Measurements from ENCODE around the gene LCP1.

LCP1 gene

DNA sequence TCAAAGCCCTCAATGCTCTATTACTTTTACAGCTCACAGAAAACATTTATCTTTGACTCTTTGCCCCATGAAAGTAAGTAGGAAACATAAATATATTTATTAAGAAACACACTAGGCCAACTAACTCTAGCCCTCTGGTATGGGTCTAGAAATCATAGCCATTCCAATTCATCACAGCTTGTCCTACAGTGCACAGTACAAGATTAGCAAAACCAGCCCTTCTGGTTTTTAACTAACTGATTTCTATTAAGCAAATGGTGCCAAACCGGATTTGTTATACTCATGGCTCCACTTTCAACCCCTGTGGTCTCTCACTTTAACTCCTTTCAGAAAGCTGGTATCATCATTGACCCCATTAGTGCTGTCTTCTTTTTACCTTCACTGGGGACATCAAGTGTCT is 24.2 kb upstream of the LCP1 start:
- no peaks in the 10 kb centered on the region for H3K9me3 ChIP-seq (ENCODE audit: severe bottlenecking)
- DNase-seq (ENCODE audit: low spot score) (no peak), ATAC-seq (ENCODE audit: low read depth) (no peak)
- H3K4me3 ChIP-seq (ENCODE audit: severe bottlenecking): no peak overlapping the region
- TF ChIP-seq, protein P1, sequence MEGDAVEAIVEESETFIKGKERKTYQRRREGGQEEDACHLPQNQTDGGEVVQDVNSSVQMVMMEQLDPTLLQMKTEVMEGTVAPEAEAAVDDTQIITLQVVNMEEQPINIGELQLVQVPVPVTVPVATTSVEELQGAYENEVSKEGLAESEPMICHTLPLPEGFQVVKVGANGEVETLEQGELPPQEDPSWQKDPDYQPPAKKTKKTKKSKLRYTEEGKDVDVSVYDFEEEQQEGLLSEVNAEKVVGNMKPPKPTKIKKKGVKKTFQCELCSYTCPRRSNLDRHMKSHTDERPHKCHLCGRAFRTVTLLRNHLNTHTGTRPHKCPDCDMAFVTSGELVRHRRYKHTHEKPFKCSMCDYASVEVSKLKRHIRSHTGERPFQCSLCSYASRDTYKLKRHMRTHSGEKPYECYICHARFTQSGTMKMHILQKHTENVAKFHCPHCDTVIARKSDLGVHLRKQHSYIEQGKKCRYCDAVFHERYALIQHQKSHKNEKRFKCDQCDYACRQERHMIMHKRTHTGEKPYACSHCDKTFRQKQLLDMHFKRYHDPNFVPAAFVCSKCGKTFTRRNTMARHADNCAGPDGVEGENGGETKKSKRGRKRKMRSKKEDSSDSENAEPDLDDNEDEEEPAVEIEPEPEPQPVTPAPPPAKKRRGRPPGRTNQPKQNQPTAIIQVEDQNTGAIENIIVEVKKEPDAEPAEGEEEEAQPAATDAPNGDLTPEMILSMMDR (IDR thresholded peaks at IDR 0.05; ENCODE audit: poor library complexity, severe bottlenecking): no peak
- H3K27ac ChIP-seq (ENCODE audit: poor library complexity, severe bottlenecking): no peak overlapping the region
- no peaks in the 10 kb centered on the region for H3K4me1 ChIP-seq (ENCODE audit: insufficient read depth, poor library complexity, severe bottlenecking)
- H3K36me3 ChIP-seq (ENCODE audit: low read depth): no peaks in the 10 kb centered on the region
- no peaks in the 10 kb centered on the region for H3K27me3 ChIP-seq (ENCODE audit: insufficient read depth, poor library complexity, severe bottlenecking)

DNA sequence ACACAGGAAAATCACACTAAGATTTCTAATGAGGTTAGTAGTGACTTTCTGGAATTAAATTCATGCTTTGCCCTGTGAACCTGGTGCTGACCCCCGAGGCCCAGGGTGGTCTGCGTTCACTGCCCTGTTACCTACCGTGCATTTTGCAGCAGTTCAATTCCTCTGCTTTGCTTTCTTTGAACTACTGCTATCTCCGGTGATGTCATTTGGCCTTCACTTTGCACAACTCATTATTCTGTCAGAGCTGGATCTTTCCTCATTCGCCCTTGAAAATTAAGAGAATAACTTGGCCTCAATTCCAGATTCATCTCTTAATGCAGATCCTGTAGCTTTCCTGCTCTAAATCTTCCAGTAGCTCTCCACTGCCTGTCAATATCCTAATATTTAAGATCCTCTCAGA is 21.0 kb upstream of the LCP1 start:
- Histone ChIP-seq H3K9me3 (ENCODE audit: severe bottlenecking) (no peaks in the 10 kb centered on the region), H3K4me1 (ENCODE audit: insufficient read depth, poor library complexity, severe bottlenecking) (no peaks in the 10 kb centered on the region), H3K27ac (ENCODE audit: poor library complexity, severe bottlenecking) (no peak overlapping the region), H3K27me3 (ENCODE audit: insufficient read depth, poor library complexity, severe bottlenecking) (no peaks in the 10 kb centered on the region), H3K36me3 (ENCODE audit: low read depth) (no peaks in the 10 kb centered on the region), H3K4me3 (ENCODE audit: severe bottlenecking) (no peak overlapping the region)
- TF ChIP-seq, protein P1 (IDR thresholded peaks at IDR 0.05; ENCODE audit: poor library complexity, severe bottlenecking): no peak
- DNase-seq (ENCODE audit: low spot score): no peak
- no peak for ATAC-seq (ENCODE audit: low read depth)

DNA sequence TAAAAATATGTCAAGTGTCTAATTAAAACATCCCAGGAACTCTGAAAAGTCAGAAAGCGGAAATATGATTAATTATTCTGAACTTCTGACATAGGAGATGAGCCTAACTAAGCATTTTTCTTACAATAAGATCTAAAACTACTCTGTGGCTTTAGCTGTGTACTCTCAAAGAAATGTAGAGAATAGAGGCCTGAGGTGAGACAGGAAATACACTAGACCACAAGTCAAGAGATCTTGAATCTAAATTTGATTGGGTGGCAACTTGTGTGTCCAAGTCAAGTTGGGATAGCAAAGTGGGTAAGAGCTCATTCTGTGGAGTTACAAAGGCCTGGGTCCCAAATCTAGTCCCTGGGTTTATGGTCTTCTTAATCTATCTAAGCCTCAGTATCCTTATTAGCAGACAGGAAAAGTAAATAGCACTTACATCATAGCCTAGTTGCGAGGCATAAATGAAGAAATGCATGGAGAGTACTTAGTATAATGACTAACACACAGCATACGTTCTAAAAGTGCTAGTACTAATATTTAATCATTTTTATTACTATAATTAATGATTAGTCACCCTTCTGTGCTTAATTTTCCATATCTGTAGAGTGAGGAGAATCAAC is 20.3 kb upstream of the LCP1 start:
- no peaks in the 10 kb centered on the region for H3K36me3 ChIP-seq (ENCODE audit: low read depth)
- ATAC-seq (ENCODE audit: low read depth) (no peak), DNase-seq (ENCODE audit: low spot score) (no peak)
- no peaks in the 10 kb centered on the region for H3K27me3 ChIP-seq (ENCODE audit: insufficient read depth, poor library complexity, severe bottlenecking)
- H3K9me3 ChIP-seq (ENCODE audit: severe bottlenecking): no peaks in the 10 kb centered on the region
- TF ChIP-seq, protein P1 (IDR thresholded peaks at IDR 0.05; ENCODE audit: poor library complexity, severe bottlenecking): no peak
- no peak overlapping the region for H3K27ac ChIP-seq (ENCODE audit: poor library complexity, severe bottlenecking)
- no peak overlapping the region for H3K4me3 ChIP-seq (ENCODE audit: severe bottlenecking)
- no peaks in the 10 kb centered on the region for H3K4me1 ChIP-seq (ENCODE audit: insufficient read depth, poor library complexity, severe bottlenecking)

DNA sequence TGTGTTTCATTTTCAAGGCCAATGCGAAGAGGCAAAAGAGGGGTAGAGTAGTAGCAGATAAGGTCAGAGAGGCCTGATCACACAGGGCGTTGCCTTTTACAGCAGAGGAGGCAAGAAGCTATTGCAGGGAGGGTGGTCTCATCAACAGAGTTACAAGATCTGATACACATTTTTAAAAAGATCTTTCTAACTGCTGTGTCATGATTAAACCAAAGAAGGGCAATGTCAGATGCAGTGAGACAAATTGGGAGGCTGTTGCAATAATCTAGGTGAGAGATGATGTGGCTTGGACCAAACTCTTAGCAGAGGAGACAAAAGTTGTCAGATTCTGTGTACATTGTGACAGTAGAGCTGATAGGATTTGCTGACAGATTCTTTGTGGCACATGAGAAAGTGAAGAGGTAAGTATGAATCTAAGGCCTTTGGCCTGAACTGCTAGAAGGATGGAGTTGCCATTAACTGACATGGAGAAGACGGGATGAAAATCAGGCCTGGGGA is 16.8 kb upstream of the LCP1 start:
- H3K4me1 ChIP-seq (ENCODE audit: insufficient read depth, poor library complexity, severe bottlenecking): no peaks in the 10 kb centered on the region
- H3K27ac ChIP-seq (ENCODE audit: poor library complexity, severe bottlenecking): no peak overlapping the region
- no peak overlapping the region for H3K4me3 ChIP-seq (ENCODE audit: severe bottlenecking)
- no peaks in the 10 kb centered on the region for H3K36me3 ChIP-seq (ENCODE audit: low read depth)
- H3K27me3 ChIP-seq (ENCODE audit: insufficient read depth, poor library complexity, severe bottlenecking): no peaks in the 10 kb centered on the region
- TF ChIP-seq, protein P1 (IDR thresholded peaks at IDR 0.05; ENCODE audit: poor library complexity, severe bottlenecking): no peak
- ATAC-seq (ENCODE audit: low read depth) (no peak), DNase-seq (ENCODE audit: low spot score) (no peak)
- H3K9me3 ChIP-seq (ENCODE audit: severe bottlenecking): no peaks in the 10 kb centered on the region

DNA sequence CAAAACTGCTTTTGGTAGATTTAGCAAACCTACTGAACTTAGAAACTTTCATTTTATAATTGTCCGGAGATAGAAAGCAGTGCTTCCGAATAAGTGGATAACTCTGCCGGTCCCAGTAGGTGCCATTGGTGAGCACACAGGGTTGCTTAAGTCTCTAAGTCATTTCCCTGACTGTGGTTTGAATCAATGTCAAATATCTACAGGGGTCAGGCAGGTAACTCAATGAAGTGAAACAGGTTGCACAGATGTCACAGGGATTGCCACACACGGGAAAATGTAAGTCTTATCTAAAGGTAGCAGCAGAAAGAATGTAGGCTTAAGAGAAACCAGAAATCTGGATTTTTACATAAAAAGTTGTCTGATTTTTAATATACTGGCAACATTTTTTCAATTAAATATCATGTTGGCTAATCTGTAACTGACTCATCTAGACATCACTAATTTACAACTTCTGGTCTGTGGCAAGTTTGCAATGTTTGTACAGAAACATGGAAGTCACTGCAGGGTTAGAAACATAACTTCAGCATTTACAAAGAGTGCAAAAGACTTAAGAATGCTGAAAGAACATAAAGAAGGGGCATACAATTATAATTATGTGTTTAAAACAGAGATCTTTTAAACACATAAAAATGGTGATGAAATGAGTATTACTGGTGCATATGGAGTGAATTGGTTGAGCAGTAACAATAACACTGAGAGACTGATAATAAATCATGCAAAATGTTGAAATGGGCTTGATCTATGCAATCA is 15.5 kb upstream of the LCP1 start:
- Histone ChIP-seq H3K4me3 (ENCODE audit: severe bottlenecking) (no peak overlapping the region), H3K36me3 (ENCODE audit: low read depth) (no peaks in the 10 kb centered on the region), H3K4me1 (ENCODE audit: insufficient read depth, poor library complexity, severe bottlenecking) (no peaks in the 10 kb centered on the region), H3K9me3 (ENCODE audit: severe bottlenecking) (no peaks in the 10 kb centered on the region), H3K27ac (ENCODE audit: poor library complexity, severe bottlenecking) (no peak overlapping the region), H3K27me3 (ENCODE audit: insufficient read depth, poor library complexity, severe bottlenecking) (no peaks in the 10 kb centered on the region)
- TF ChIP-seq, protein P1 (IDR thresholded peaks at IDR 0.05; ENCODE audit: poor library complexity, severe bottlenecking): no peak
- ATAC-seq (ENCODE audit: low read depth) (no peak), DNase-seq (ENCODE audit: low spot score) (no peak)
